ENCODE measurements around the gene ZNF525. TPM values are rescaled to one million over a fixed set of nuclear protein-coding genes. Genes with fewer than 3 reads are reported as not detected.
"Not testable (repeated sequence)": the region's sequence is repeated elsewhere in the genome, so short reads cannot be mapped to it uniquely, and the experiment has no call there.

ZNF525 gene
- total RNA-seq, 4 donors from 2014 or later, result 6.0 to 13.2 (median 10.3) TPM

- Histone ChIP-seq H3K4me3 (no peak overlapping the region), H3K4me1 (no peaks in the 10 kb centered on the region), H3K27me3 (no peaks in the 10 kb centered on the region), H3K9me3 (peaks cover 0 to 77% (median 25%) of the 10 kb centered on the region in 4 donors), H3K36me3 (peaks cover 0 to 23% (median 6%) of the 10 kb centered on the region in 3 donors), H3K27ac (no peak overlapping the region)
- no peak for TF ChIP-seq CTCF (IDR thresholded peaks at IDR 0.05)
- TF ChIP-seq POLR2A (IDR thresholded peaks at IDR 0.05), result no peak
- DNase-seq, result no peak
These were observed 9.8 kb upstream of the ZNF525 start for GRCh38 chr19:53355739-53356138.

GRCh38 chr19:53357821-53358581, 7.5 kb upstream of the ZNF525 start:
- Histone ChIP-seq H3K4me3 (no peak overlapping the region), H3K9me3 (peaks cover 0 to 55% (median 11%) of the 10 kb centered on the region in 4 donors), H3K4me1 (no peaks in the 10 kb centered on the region), H3K27me3 (no peaks in the 10 kb centered on the region), H3K36me3 (peaks cover 0 to under 1% (median 0%) of the 10 kb centered on the region in 3 donors), H3K27ac (no peak overlapping the region)
- no peak for TF ChIP-seq POLR2A (IDR thresholded peaks at IDR 0.05)
- no peak for TF ChIP-seq CTCF (IDR thresholded peaks at IDR 0.05)
- DNase-seq, result no peak

- not testable (repeated sequence) for H3K27me3 ChIP-seq, H3K4me1 ChIP-seq, DNase-seq, H3K27ac ChIP-seq, H3K36me3 ChIP-seq, H3K4me3 ChIP-seq
- peaks cover 0 to 35% (median 4%) of the 10 kb centered on the region in 4 donors for H3K9me3 ChIP-seq
These were observed 5.4 kb upstream of the ZNF525 start for GRCh38 chr19:53360056-53360455.

GRCh38 chr19:53365899-53366493, 491 bp downstream of the ZNF525 start:
- peak overlapping the region; percentile 65 to 82 (median 70) for H3K27ac ChIP-seq
- no peaks in the 10 kb centered on the region for H3K36me3 ChIP-seq
- H3K27me3 ChIP-seq, result no peaks in the 10 kb centered on the region
- TF ChIP-seq CTCF (IDR thresholded peaks at IDR 0.05) (no peak), POLR2A (IDR thresholded peaks at IDR 0.05) (no peak)
- DNase-seq, result peak in 1 of 3 donors; percentile 23
- no peaks in the 10 kb centered on the region for H3K4me1 ChIP-seq
- H3K4me3 ChIP-seq, result peak overlapping the region; percentile 57 to 81 (median 76)
- no peaks in the 10 kb centered on the region for H3K9me3 ChIP-seq

- Histone ChIP-seq H3K27me3 (no peaks in the 10 kb centered on the region), H3K9me3 (peaks cover 0 to 3% (median 0%) of the 10 kb centered on the region in 4 donors), H3K4me3 (no peak overlapping the region), H3K27ac (no peak overlapping the region), H3K4me1 (no peaks in the 10 kb centered on the region), H3K36me3 (peaks cover 0 to 44% (median 5%) of the 10 kb centered on the region in 3 donors)
- no peak for DNase-seq
- no peak for TF ChIP-seq POLR2A (IDR thresholded peaks at IDR 0.05)
These were observed 6.7 kb downstream of the ZNF525 start for GRCh38 chr19:53372196-53372595.

GRCh38 chr19:53374288-53374687, 8.8 kb downstream of the ZNF525 start:
- no peaks in the 10 kb centered on the region for H3K4me1 ChIP-seq
- TF ChIP-seq CTCF (IDR thresholded peaks at IDR 0.05) (no peak), POLR2A (IDR thresholded peaks at IDR 0.05) (no peak)
- H3K4me3 ChIP-seq, result no peak overlapping the region
- no peak overlapping the region for H3K27ac ChIP-seq
- H3K36me3 ChIP-seq, result peaks cover 0 to 65% (median 5%) of the 10 kb centered on the region in 3 donors
- no peaks in the 10 kb centered on the region for H3K27me3 ChIP-seq
- H3K9me3 ChIP-seq, result peaks cover 0 to 20% (median 4%) of the 10 kb centered on the region in 4 donors
- no peak for DNase-seq

Data from Peyer's patch (tissue), 4 donors.